Activated naive CD4-positive, alpha-beta T cell (primary cell): ENCODE data around the gene CDC42BPG.

Experiments
- DNase-seq, 4 experiments: peaks; one replicate each; lab custom pipeline; 2025; lab: John Stamatoyannopoulos, UW

CDC42BPG gene

GRCh38 chr11:64804346-64805210, 39.9 kb downstream of the CDC42BPG start:
- no peak for DNase-seq

- DNase-seq, result no peak
These were observed 40.6 kb downstream of the CDC42BPG start for GRCh38 chr11:64803846-64804345.

DNA sequence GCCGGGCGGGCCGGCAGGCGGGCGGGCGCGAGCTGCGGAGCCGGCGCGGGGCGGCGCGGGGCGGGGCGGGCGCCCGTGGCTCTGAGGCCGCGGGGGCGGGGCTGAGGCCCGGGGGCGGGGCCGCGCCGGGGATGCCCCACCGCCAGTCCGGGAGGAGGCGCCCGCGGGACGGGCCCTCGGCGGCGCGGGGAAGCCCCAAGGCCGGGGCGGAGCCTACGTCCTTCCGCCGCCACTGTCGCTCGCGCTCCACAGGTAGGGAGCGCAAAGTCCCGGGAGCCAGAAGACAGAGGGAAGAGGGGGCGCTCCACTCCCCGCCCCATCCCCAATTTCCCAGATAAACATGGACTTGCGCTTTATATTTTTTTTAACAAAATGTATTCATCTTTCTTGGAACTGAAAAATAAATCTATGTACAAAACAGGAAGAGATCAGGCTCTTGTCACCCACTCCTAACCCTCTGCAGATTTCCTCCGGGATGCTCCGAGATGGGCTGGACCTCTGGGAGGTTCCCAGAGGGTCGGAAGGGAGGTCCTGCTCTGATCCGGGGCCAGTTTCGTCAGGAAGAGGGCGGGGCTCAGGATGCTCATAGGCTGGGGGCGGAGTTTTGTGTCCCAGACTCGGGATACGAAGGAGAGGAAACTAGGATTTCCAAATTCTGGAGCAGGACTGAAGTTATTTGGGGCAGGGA, 41.2 kb downstream of the CDC42BPG start, which contains the start of gene MAP4K2:
TSS of gene MAP4K2 (minus strand) at position 57 of the 688 bp plus-strand sequence. CDS start 65 bp downstream, outside the sequence.
- peak; percentile 44 to 87 (median 62) for DNase-seq

DNA sequence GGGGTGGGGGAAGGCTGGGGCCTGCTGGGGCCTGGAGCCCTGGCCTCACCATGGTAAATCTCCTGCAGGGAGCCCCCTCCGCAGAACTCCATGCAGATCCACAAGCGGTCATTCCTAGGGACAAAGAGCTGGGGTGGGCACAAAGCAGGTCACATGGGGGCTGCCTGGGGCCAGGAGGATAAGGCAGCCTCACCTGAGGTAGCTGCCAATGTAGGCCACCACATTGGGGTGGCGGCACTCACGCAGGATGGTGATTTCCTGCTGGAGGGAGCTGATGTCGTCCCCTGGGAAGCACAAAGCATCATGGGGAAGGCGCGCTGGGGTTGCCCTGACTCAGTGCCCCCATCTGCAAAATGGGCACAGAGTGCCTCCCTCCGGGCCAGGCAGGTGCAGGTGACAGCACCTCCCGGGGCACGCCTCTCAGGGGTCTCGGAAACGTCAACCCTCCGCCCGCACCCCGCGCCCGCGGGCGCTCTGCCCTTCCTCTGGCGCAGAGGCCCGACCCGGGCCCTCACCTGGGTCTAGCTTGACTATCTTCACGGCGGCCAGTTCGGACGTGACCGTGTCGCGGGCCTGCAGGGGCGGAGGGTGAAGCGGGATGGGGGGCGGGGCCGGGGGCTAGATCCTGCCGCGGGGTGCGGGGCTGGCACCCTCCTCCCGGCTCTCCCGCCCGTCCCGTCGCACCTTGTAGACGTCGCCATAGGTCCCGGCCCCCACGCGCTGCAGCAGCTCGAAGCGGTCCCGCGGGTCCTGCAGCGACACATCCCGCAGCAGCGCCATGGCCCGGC, 41.9 kb downstream of the CDC42BPG start:
- DNase-seq, result peak in 1 of 4 experiments; percentile 37

DNA sequence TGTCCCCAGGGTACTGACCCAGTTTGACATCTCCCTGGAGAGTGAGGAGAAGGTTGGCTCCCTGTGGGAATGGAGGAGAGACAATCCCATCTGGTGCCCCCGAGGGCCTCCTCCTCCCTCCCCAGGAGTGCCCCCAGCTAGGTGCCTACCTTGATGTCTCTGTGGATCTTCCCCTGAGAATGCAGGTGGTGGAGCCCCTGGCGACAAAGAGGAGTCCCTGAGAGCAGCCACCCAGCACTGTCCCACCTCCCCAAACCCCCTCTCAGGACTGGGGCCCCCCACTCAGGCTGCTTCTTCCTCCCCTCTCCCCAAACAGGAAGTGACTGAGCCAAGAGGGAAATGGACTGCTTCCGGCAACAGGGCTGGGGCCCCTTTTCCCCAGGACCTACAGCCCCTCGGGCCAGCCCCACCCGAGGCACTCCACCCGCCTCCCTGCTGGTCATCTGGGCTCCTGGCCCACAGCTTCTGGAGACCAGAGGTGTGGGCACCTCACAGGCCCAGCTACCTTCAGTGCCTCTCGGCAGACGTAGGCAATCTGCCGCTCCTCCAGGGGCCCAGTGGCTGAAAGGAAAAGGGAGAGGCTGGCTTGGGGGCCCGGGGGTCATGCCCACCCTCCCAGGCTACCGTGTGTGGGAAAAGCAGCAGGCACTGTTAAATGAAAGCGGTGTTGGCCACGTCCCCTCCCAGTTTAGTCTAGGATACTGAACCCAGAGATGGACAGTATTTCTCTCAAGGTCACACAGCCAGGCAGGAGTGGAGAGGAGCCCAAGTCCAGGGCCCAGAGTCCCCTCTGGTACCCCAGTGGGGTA, 42.7 kb downstream of the CDC42BPG start:
- DNase-seq, result no peak

DNA sequence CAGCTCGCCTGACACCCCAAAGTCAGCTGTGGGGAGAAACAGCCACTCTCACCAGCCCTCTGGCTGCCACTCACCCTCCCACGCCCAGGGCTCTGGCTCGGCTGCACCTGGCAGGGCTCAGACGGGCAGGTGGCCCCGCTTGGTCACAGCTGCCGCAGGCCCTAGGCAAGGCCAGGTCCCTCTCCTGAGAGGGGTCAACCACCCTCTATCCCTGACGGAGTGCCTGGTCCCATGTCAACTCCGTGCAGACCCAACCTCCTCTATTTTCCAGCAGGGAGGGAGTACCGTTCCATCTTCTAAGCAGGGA, 43.3 kb downstream of the CDC42BPG start:
- no peak for DNase-seq

DNA sequence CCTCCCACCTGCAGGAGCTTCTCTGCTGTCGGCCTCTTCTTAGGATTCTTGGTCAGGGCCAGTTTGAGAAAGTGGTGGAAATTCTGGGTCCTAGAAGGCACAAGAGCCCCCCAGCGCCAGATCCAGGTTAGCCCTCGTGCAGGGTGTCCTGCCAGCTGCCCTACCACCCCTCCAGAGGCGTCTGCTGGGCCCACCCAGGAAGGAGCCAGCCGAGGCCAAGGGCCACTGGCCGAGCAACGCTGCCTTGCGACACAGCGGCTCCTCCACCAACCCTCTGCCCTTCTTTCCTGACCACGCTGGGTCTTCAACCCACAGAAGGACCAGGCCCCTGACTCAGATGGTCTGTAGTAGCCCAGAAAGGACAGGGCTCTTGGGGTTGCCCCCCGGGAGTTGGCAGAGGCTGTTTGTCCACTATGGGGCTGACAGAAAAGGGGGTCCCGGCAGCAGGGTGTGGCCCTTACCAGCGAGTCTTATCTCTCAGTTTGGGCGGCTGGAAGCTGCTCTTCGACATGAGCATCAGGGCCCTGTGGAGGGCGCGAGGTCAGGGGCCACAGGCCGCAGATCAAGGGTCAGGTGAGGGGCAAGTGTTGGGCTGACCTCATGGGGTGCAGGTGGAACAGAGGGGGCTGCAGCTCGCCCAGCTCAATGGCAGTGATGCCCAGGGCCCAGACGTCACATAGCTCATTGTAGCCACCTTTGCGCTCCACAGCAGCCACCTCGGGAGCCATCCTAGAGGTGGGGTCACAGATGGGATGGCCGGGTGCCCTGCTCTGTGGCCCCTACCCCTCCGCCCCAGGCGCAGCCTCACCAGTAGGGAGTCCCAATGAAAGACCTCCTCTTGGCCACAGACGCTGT, 43.9 kb downstream of the CDC42BPG start:
- no peak for DNase-seq

DNA sequence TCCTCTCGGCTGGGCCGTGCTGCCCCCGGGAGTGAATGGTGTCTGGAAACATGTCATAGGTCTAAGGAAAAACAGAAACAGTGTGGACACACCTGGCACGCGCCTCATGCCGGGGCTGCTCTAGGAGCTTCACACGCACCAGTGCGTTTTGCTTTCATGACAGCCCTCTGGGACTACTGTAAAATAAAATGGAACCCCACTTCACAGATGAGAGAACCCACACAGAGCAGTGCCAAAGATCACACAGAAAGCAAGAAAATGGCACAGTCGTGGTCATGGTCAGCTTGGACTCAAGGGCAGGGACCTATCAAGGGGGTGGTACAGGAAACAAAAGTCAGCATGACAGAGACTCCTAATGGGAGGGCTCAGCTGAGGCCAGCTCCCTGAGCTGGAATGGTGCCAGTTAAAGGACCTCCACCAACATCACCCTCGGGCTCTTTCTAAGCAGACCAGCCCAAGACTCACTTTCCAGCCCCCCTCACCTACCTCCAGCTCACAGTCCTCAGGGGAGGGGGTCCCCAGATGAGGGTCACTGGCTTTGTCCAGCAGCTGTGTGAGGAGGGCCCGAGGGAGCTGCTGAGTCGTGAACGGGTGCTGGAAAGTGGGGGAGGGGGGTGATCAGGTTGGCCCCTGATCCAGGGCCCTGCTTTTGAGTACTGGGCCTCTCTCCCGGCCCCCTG, 44.7 kb downstream of the CDC42BPG start:
- DNase-seq, result no peak

- no peak for DNase-seq
These were observed 45.2 kb downstream of the CDC42BPG start for GRCh38 chr11:64799256-64799622.

GRCh38 chr11:64796757-64797541, 47.5 kb downstream of the CDC42BPG start:
- no peak for DNase-seq

- no peak for DNase-seq
These were observed 48.3 kb downstream of the CDC42BPG start for GRCh38 chr11:64796047-64796756.

GRCh38 chr11:64794526-64794925, 49.9 kb downstream of the CDC42BPG start:
- no peak for DNase-seq

DNA sequence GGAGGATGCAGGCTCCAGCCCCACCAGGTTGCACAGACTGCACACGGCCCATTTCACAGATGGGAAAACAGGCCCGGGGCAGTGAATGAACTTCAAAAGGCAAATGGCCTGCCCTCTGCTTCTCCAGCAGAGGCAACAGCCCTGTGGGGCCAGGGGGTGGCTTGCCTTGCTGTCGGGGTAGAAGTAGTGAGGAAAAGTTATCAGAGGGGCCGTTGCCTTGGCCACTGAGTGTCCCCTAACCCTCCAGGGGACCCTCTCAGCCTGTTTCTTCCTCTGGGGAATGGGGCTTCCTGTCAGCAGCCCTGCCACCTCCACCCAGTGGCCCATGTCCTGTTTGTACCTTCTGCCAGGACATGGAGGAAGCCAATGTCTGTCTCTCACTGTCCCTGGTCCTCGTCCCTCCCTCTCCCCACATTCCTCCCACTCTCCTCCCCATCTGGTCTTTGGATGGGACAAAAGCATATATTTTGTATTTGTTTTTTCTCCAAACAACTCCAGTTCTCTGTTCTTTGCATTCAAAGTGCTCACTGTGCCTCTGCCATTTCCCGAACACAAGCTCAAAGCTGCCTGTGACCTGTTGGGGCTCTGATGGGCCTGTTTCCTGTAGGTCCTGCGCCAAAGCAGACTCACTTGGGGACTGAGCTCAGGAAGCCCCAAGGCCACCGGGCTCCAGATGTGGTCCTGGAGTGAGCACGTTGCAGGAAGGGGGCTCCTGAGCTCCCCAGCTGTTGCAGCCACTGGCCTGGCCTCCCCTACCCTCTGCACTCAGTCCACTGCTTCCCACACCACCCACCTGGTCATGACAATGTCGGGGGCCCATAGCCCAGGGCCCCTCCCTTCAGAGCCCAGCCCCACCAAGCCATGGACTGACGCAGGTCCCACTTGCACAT, 50.9 kb downstream of the CDC42BPG start:
- no peak for DNase-seq

DNA sequence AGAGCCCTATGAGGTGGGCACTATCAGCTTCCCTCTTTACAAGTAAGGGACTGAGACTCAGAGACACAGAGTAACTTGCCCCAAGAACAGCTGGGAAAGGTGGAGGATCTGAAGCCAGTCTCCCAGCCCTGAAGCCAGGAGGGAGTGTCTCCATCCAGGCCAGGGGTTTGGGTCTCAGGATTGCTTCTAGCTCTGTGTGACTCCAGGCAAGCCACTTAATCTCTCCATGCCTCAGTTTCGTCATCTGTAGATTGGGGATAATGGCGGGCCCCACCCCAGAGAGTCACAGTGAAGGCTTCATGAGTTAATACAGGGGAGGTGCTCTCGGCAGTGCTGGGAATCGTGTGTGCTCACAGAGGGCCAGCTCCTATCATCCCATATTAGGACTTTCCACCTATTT, 52.0 kb downstream of the CDC42BPG start:
- no peak for DNase-seq

DNA sequence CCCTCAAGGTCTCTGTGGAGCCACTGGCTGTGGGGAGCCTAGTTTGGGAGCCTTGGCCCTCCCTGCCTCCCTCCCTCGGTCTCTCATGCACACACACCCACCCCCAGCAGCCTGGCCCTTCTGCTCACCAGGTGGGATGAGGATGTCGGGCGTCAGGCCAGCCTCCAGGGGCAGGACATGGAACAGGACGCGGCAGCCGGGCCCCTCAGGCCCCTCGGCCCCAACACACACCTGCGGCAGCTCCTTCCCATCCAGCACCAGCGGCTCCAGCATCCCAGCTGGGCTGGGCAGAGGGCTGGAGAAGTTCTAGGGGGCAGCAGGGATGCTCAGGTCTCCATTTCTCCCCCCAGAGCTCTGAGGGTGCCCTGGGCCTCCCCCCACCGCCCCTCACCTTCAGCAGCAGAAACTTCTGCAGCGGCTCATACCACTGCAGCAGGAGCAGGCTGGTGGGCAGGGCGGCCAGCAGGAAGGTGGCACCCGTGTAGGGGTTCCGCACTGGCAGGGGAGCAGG, 52.6 kb downstream of the CDC42BPG start:
- DNase-seq, result no peak

DNA sequence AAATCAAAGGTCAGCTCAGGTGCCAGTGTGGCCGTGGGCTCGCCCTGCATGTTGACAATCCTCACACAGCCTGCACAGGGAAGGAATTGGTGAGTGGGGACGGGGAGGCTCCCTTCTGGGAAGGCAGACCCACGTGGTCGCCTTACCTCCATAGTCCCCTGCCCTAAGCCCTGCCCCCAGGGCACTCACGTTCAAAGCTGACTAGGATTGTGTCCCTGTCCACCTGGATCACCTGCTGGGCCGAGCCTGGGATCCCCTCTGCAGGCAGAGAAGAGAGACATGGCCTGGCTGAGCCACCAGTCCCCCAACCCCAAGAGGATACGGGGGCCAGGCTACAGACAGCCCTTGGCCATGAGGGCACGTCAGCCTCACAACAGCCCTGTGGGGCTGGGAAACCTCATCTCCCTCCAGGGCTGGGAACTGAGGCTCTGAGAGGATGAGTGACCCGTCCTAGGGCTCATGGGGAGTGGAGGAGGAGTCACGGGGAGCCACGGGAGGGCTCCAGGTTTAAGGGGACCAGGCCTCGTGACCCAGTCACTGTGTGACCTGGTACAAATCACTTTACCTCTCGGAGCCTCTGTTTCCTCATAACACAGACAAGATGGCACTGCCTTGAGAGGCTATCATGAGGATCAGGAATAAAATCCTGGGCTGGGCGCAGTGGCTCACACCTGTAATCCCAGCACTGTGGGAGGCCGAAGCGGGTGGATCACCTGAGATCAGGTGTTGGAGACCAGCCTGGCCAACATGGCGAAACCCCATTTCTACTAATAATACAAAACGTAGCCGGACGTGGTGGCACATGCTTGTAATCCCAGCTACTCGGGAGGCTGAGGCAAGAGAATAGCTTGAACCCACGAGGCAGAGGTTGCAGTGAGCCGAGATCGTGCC, 54.0 kb downstream of the CDC42BPG start:
- DNase-seq, result no peak
